PC-9 (cell line): Measurements from ENCODE around the gene ADGB. TPM values are rescaled to one million over a fixed set of nuclear protein-coding genes. Genes with fewer than 3 reads are reported as not detected.
"Not testable (repeated sequence)": the region's sequence is repeated elsewhere in the genome, so short reads cannot be mapped to it uniquely, and the experiment has no call there.

ENCODE experiments used
- BruUV-seq: library from RNA; stranded (reverse); fragments of 400-500 nt; replicated peaks from 2 replicates; lab custom pipeline; 2021; lab: Mats Ljungman, UMichigan
- CTCF ChIA-PET: fragments of 300-600 bp; sonication (Branson Sonifier 250); formaldehyde crosslinking; loops from one replicate; lab custom pipeline; 2022; ENCODE audit warnings: antibody characterized with exemption; lab: Charles Lee
- POLR2A ChIA-PET: fragments of 300-600 bp; sonication (Branson Sonifier 250); formaldehyde crosslinking; loops from one replicate; lab custom pipeline; 2022; ENCODE audit warnings: antibody characterized with exemption; ENCODE audit not compliant: unreplicated experiment; lab: Charles Lee
- DNase-seq, 2 experiments: peaks; one replicate each; pipeline versions ENCODE4 v3.0.0 to v3.0.0-alpha.2; 2015 to 2022; ENCODE audit warnings: mixed read lengths in 1 of 2
- H2AFZ ChIP-seq: fragments of 200-600 bp; sonication (generic); 2 replicates; pipeline ENCODE4 v1.8.1; 2017; ENCODE audit warnings: antibody characterized with exemption
- H3F3A ChIP-seq: fragments of 200-600 bp; sonication (generic); 2 replicates; pipeline ENCODE4 v1.8.1; 2017; ENCODE audit warnings: antibody characterized with exemption, mild to moderate bottlenecking, low read depth; ENCODE audit not compliant: insufficient read depth
- H3K27ac ChIP-seq: fragments of 200-600 bp; sonication (generic); 2 replicates; pipeline ENCODE4 v1.6.1; 2016; ENCODE audit warnings: mixed run types
- H3K27me3 ChIP-seq: fragments of 200-600 bp; sonication (generic); 2 replicates; pipeline ENCODE4 v1.6.1; 2016; ENCODE audit warnings: low read depth, mixed run types; ENCODE audit not compliant: insufficient read depth
- H3K36me3 ChIP-seq: fragments of 200-600 bp; sonication (generic); 2 replicates; pipeline ENCODE4 v1.6.1; 2016; ENCODE audit warnings: low read depth, mixed run types
- H3K4me1 ChIP-seq: fragments of 200-600 bp; sonication (generic); replicated peaks from 2 replicates; pipeline ENCODE4 v1.6.1; 2016; ENCODE audit warnings: mixed run types; ENCODE audit not compliant: insufficient read depth
- H3K4me2 ChIP-seq: fragments of 200-600 bp; sonication (generic); 2 replicates; pipeline ENCODE4 v1.6.1; 2017; ENCODE audit warnings: mixed run types
- H3K4me3 ChIP-seq: fragments of 200-600 bp; sonication (generic); 2 replicates; pipeline ENCODE4 v1.6.1; 2016; ENCODE audit warnings: mixed run types
- H3K79me2 ChIP-seq: fragments of 200-600 bp; sonication (generic); 2 replicates; pipeline ENCODE4 v1.6.1; 2017; ENCODE audit warnings: low read depth, mixed run types
- H3K9me2 ChIP-seq: fragments of 200-600 bp; sonication (generic); 2 replicates; pipeline ENCODE4 v1.8.1; 2017; ENCODE audit warnings: mild to moderate bottlenecking; ENCODE audit not compliant: insufficient read depth
- H3K9me3 ChIP-seq: fragments of 200-600 bp; sonication (generic); 2 replicates; pipeline ENCODE4 v1.8.1; 2016; ENCODE audit warnings: low read depth; ENCODE audit not compliant: insufficient read depth
- H4K20me1 ChIP-seq: fragments of 200-600 bp; sonication (generic); 2 replicates; pipeline ENCODE4 v1.8.1; 2017; ENCODE audit not compliant: insufficient read depth
- EZH2 ChIP-seq: fragments of 200-600 bp; sonication (generic); IDR thresholded peaks from 2 replicates; pipeline ENCODE4 v1.8.0; 2017; ENCODE audit warnings: antibody characterized with exemption, low read depth
- intact Hi-C: fragments of 100-400 bp; cut with micrococcal nuclease; formaldehyde crosslinking; loops from one replicate; pipeline ENCODE4 v1.10.0; 2022; ENCODE audit not compliant: unreplicated experiment
- total RNA-seq: library from RNA; stranded (reverse); gene quantifications from 2 replicates; pipeline ENCODE4 v1.2.3, GENCODE V29; 2021
- TF ChIP-seq, protein P1 (sequence below): fragments of 200-600 bp; sonication (generic); conservative IDR thresholded peaks from 2 replicates; pipeline ENCODE4 v1.6.1; 2017; ENCODE audit warnings: mixed run types, antibody characterized with exemption, mild to moderate bottlenecking, moderate library complexity

The ADGB gene
- total RNA-seq, 1 experiment from 2014 or later, result not detected

- H2AFZ ChIP-seq, result no peak overlapping the region
- H3K27ac ChIP-seq, result no peak overlapping the region
- ChIA-PET POLR2A (no interaction called here), CTCF (no interaction called here)
- no peaks in the 10 kb centered on the region; the same call in 1 of the 2 replicates for H3F3A ChIP-seq
- H3K27me3 ChIP-seq, result no peaks in the 10 kb centered on the region
- DNase-seq, result no peak
- H3K4me3 ChIP-seq, result no peak overlapping the region
- H3K36me3 ChIP-seq, result no peaks in the 10 kb centered on the region
- H3K4me2 ChIP-seq, result no peak overlapping the region
- H3K9me2 ChIP-seq, result no peaks in the 10 kb centered on the region
- no peak for TF ChIP-seq EZH2
- TF ChIP-seq, protein P1, sequence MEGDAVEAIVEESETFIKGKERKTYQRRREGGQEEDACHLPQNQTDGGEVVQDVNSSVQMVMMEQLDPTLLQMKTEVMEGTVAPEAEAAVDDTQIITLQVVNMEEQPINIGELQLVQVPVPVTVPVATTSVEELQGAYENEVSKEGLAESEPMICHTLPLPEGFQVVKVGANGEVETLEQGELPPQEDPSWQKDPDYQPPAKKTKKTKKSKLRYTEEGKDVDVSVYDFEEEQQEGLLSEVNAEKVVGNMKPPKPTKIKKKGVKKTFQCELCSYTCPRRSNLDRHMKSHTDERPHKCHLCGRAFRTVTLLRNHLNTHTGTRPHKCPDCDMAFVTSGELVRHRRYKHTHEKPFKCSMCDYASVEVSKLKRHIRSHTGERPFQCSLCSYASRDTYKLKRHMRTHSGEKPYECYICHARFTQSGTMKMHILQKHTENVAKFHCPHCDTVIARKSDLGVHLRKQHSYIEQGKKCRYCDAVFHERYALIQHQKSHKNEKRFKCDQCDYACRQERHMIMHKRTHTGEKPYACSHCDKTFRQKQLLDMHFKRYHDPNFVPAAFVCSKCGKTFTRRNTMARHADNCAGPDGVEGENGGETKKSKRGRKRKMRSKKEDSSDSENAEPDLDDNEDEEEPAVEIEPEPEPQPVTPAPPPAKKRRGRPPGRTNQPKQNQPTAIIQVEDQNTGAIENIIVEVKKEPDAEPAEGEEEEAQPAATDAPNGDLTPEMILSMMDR, result no peak
- H4K20me1 ChIP-seq, result no peaks in the 10 kb centered on the region
- H3K4me1 ChIP-seq, result no peaks in the 10 kb centered on the region
- BruUV-seq, result no TSS peak
- intact Hi-C loops, result no loop called here
- H3K79me2 ChIP-seq, result 0 out of 2 replicates have a peak, but pooled peaks cover 7% of the 10 kb centered on the region
- no peaks in the 10 kb centered on the region for H3K9me3 ChIP-seq
These were observed 45.2 kb upstream of the ADGB start for GRCh38 chr6:146553377-146554135.

- H3K27ac ChIP-seq, result no peak overlapping the region
- CTCF ChIA-PET, result no interaction called here
- H3F3A ChIP-seq, result no peaks in the 10 kb centered on the region; the same call in 1 of the 2 replicates
- no peak overlapping the region for H3K4me3 ChIP-seq
- intact Hi-C loops, result no loop called here
- H3K9me3 ChIP-seq, result no peaks in the 10 kb centered on the region
- no peaks in the 10 kb centered on the region for H4K20me1 ChIP-seq
- H3K36me3 ChIP-seq, result no peaks in the 10 kb centered on the region
- POLR2A ChIA-PET, result no interaction called here
- H3K9me2 ChIP-seq, result no peaks in the 10 kb centered on the region
- no peak for DNase-seq
- no peak overlapping the region for H3K4me2 ChIP-seq
- H3K79me2 ChIP-seq, result no peaks in the 10 kb centered on the region
- H3K27me3 ChIP-seq, result no peaks in the 10 kb centered on the region
- no peak overlapping the region for H2AFZ ChIP-seq
- H3K4me1 ChIP-seq, result no peaks in the 10 kb centered on the region
- no TSS peak for BruUV-seq
- no peak for TF ChIP-seq EZH2
These were observed 38.2 kb upstream of the ADGB start for GRCh38 chr6:146560607-146561006.

DNA sequence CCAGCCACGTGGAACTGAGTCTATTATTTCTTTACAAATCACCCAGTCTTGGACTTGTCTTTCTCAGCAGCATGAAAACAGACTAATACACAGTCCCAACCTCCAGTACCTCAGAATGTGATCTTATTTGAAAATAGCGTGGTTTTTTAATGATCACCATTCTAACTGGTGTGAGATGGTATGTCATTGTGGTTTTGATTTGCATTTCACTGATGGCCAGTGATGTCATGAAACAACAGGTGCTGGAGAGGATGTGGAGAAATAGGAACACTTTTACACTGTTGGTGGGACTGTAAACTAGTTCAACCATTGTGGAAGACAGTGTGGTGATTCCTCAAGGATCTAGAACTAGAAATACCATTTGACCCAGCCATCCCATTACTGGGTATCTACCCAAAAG is 32.1 kb upstream of the ADGB start:
- CTCF ChIA-PET, H2AFZ ChIP-seq, intact Hi-C loops, H3K36me3 ChIP-seq, BruUV-seq, H4K20me1 ChIP-seq, POLR2A ChIA-PET, H3K4me2 ChIP-seq, H3K9me2 ChIP-seq, DNase-seq, H3K4me3 ChIP-seq, H3K27ac ChIP-seq, H3K4me1 ChIP-seq, H3K79me2 ChIP-seq, H3K9me3 ChIP-seq, H3K27me3 ChIP-seq, H3F3A ChIP-seq: not testable (repeated sequence)

- CTCF ChIA-PET, result not testable (repeated sequence)
These were observed 30.2 kb upstream of the ADGB start for GRCh38 chr6:146568619-146569018.

More at GRCh38 chr6:146568619-146569018, 30.2 kb upstream of the ADGB start:
- DNase-seq, H3K27me3 ChIP-seq, intact Hi-C loops, H3F3A ChIP-seq, POLR2A ChIA-PET, BruUV-seq, H3K27ac ChIP-seq, H3K79me2 ChIP-seq, H3K4me3 ChIP-seq, H3K9me3 ChIP-seq, H3K4me2 ChIP-seq, H4K20me1 ChIP-seq, H2AFZ ChIP-seq, H3K9me2 ChIP-seq, H3K36me3 ChIP-seq, H3K4me1 ChIP-seq: not testable (repeated sequence)
